Glomerular visceral epithelial cell (primary cell): ENCODE data around the gene HARS2.
"Not testable (repeated sequence)": the region's sequence is repeated elsewhere in the genome, so short reads cannot be mapped to it uniquely, and the experiment has no call there.

ENCODE experiments used
- DNase-seq: peaks from one replicate; pipeline ENCODE4 v3.0.0-alpha.2; 2016; ENCODE audit errors: extremely low spot score

HARS2 gene

GRCh38 chr5:140690941-140691924 is at the start of gene HARS2, which contains the start of gene HARS1:
Gene HARS2 (plus strand): TSS chr5:140691455. CDS start chr5:140691649, 194 bp downstream.
Gene HARS1 (minus strand): TSS chr5:140691370. CDS start chr5:140691304, 66 bp downstream.
- peak; percentile 98 for DNase-seq

- DNase-seq, result no peak
These were observed 49.5 kb upstream of the HARS2 start for GRCh38 chr5:140641716-140642115.

- peak; percentile 45 for DNase-seq
These were observed 48.5 kb upstream of the HARS2 start for GRCh38 chr5:140642718-140643117.

- DNase-seq, result no peak
These were observed 44.2 kb upstream of the HARS2 start for GRCh38 chr5:140647042-140647419.

- no peak for DNase-seq
These were observed 32.4 kb upstream of the HARS2 start for GRCh38 chr5:140658870-140659269.

GRCh38 chr5:140660371-140660770 is 30.9 kb upstream of the HARS2 start:
- DNase-seq, result not testable (repeated sequence)

GRCh38 chr5:140664030-140664358 is 27.3 kb upstream of the HARS2 start:
- no peak for DNase-seq

GRCh38 chr5:140664359-140665119 is 26.7 kb upstream of the HARS2 start, which contains the start of gene WDR55:
Gene WDR55 (plus strand): TSS chr5:140664904. CDS start chr5:140664913, 9 bp downstream.
- peak; percentile 95 for DNase-seq

GRCh38 chr5:140671035-140671434 is 20.2 kb upstream of the HARS2 start:
- DNase-seq, result not testable (repeated sequence)

GRCh38 chr5:140671472-140672125 is 19.7 kb upstream of the HARS2 start:
- DNase-seq, result no peak

GRCh38 chr5:140672455-140673186 is 18.6 kb upstream of the HARS2 start:
- DNase-seq, result no peak

GRCh38 chr5:140673187-140673976 is 17.9 kb upstream of the HARS2 start, which contains the start of gene DND1:
Gene DND1 (minus strand): TSS chr5:140673576. CDS start chr5:140673542, 34 bp downstream.
- DNase-seq, result no peak

- no peak for DNase-seq
These were observed 17.0 kb upstream of the HARS2 start for GRCh38 chr5:140674211-140674610.

GRCh38 chr5:140674629-140675028 is 16.6 kb upstream of the HARS2 start:
- DNase-seq, result no peak

- no peak for DNase-seq
These were observed 13.3 kb upstream of the HARS2 start for GRCh38 chr5:140677947-140678346.

GRCh38 chr5:140678993-140679392 is 12.3 kb upstream of the HARS2 start:
- no peak for DNase-seq

GRCh38 chr5:140690376-140690932 is 801 bp upstream of the HARS2 start:
- DNase-seq, result no peak

- DNase-seq, result no peak
These were observed 3.0 kb downstream of the HARS2 start for GRCh38 chr5:140694276-140694675.

GRCh38 chr5:140696891-140697492 is 5.7 kb downstream of the HARS2 start:
- DNase-seq, result no peak
